K562 (cell line): ENCODE measurements around the gene TMEM121B. TPM values are rescaled to one million over a fixed set of nuclear protein-coding genes. Genes with fewer than 3 reads are reported as not detected.

Experiments
- ATAC-seq: fragments of 200-7000 bp; cut with Tn5 transposase; 3 replicates; pipeline ENCODE4 v1.9.1; 2020; ENCODE audit warnings: moderate library complexity
- BruUV-seq: library from RNA; stranded (reverse); fragments of 400-500 nt; replicated peaks from 2 replicates; lab custom pipeline; 2021; lab: Mats Ljungman, UMichigan
- CTCF ChIA-PET: fragments of 300-600 bp; formaldehyde crosslinking; extraction: SDS; loops from one replicate; lab custom pipeline; 2021; ENCODE audit warnings: low intra/inter-chr PET ratio; lab: Yijun Ruan, JAX
- POLR2A ChIA-PET: fragments of 300-600, 350-650 bp; sonication (Branson Sonifier 250); formaldehyde crosslinking; extraction: SDS; loops from one replicate; lab custom pipeline; 2021; ENCODE audit warnings: antibody characterized with exemption, inconsistent platforms; lab: Yijun Ruan, JAX
- DNase-seq, 4 experiments: peaks; one replicate each; pipeline versions ENCODE4 v3.0.0 to v3.0.0-alpha.2; 2011 to 2018; ENCODE audit warnings: low spot score in 3 of 4, mixed read lengths in 3 of 4; ENCODE audit errors: extremely low read depth in 1 of 4
- FAIRE-seq: peaks from 2 replicates; lab custom pipeline; 2011; peaks lifted over from hg19 to GRCh38; lab: Jason Lieb, UNC
- H2AFZ ChIP-seq: 2 replicates; pipeline ENCODE4 v1.6.0; 2011; ENCODE audit warnings: low read depth, low read length, control low read depth, inconsistent platforms
- H3K27ac ChIP-seq: fragments of 200-600 bp; 3 replicates; pipeline ENCODE4 v1.8.0; 2011; ENCODE audit warnings: low read depth, mild to moderate bottlenecking, control low read depth, inconsistent platforms, low read length, moderate library complexity, mixed read lengths; ENCODE audit errors: extremely low read depth
- H3K27me3 ChIP-seq, 2 experiments: fragments of 300-600 bp in 1 of 2; 2 replicates in 1 of 2; 3 replicates in 1 of 2; pipeline versions ENCODE4 v1.6.0 to v1.8.0; 2011; ENCODE audit warnings: inconsistent platforms in 2 of 2, low read length in 2 of 2, mild to moderate bottlenecking in 1 of 2, mixed read lengths in 1 of 2, moderate library complexity in 1 of 2; ENCODE audit not compliant: control insufficient read depth in 2 of 2, insufficient read depth in 2 of 2
- H3K36me3 ChIP-seq: fragments of 300-600 bp; 3 replicates; pipeline ENCODE4 v1.8.0; 2011; ENCODE audit warnings: mild to moderate bottlenecking, low read length, inconsistent platforms; ENCODE audit not compliant: control insufficient read depth, insufficient read depth
- H3K4me1 ChIP-seq, 2 experiments: fragments of 200-600 bp in 1 of 2; replicated peaks in 1 of 2; 2 replicates in 1 of 2; 3 replicates in 1 of 2; pipeline versions ENCODE4 v1.5.1 to v1.8.0; 2011; ENCODE audit warnings: inconsistent platforms in 2 of 2, low read length in 2 of 2, mild to moderate bottlenecking in 1 of 2, mixed read lengths in 1 of 2, moderate library complexity in 1 of 2; ENCODE audit not compliant: control insufficient read depth in 2 of 2, insufficient read depth in 2 of 2
- H3K4me2 ChIP-seq: 2 replicates; pipeline ENCODE4 v1.6.1; 2011; ENCODE audit warnings: low read length, control low read depth, inconsistent platforms, mixed read lengths; ENCODE audit not compliant: insufficient read depth
- H3K4me3 ChIP-seq: fragments of 200-600 bp; sonication (generic), shearing (Covaris generic); 2 replicates; pipeline ENCODE4 v1.5.1; 2016; ENCODE audit warnings: control low read depth, inconsistent platforms
- H3K79me2 ChIP-seq: fragments of 200-600 bp; 3 replicates; pipeline ENCODE4 v1.8.0; 2011; ENCODE audit warnings: low read length, inconsistent platforms; ENCODE audit not compliant: control insufficient read depth, insufficient read depth
- H3K9ac ChIP-seq, 2 experiments: 2 replicates each; pipeline versions ENCODE4 v1.6.0 to v1.6.1; 2011; ENCODE audit warnings: low read depth in 2 of 2, low read length in 2 of 2, control low read depth in 1 of 2, inconsistent platforms in 1 of 2, mild to moderate bottlenecking in 1 of 2, mixed read lengths in 1 of 2; ENCODE audit not compliant: insufficient read depth in 1 of 2
- H3K9me1 ChIP-seq: one replicate; pipeline ENCODE4 v1.6.0; 2011; ENCODE audit warnings: inconsistent platforms, mild to moderate bottlenecking, low read length, moderate library complexity; ENCODE audit not compliant: control insufficient read depth, insufficient read depth
- H3K9me3 ChIP-seq: replicated peaks from 2 replicates; pipeline ENCODE4 v1.5.1; 2011; ENCODE audit warnings: low read depth, low read length, inconsistent platforms; ENCODE audit not compliant: control insufficient read depth, insufficient read depth
- H4K20me1 ChIP-seq: replicated peaks from 2 replicates; pipeline ENCODE4 v1.6.1; 2011; ENCODE audit warnings: low read length, inconsistent platforms, mixed read lengths; ENCODE audit not compliant: control insufficient read depth, insufficient read depth
- ARID1B ChIP-seq: fragments of 450-650 bp; IDR thresholded peaks from 2 replicates; pipeline ENCODE4 v1.6.1; 2016; ENCODE audit warnings: antibody characterized with exemption, mild to moderate bottlenecking, inconsistent platforms
- CREB3L1 ChIP-seq: fragments of 450-650 bp; IDR thresholded peaks from 2 replicates; pipeline ENCODE4 v1.6.1; 2014; ENCODE audit warnings: low read depth, mild to moderate bottlenecking, moderate library complexity, borderline replicate concordance
- MLLT1 ChIP-seq, 2 experiments: fragments of 450-650 bp; IDR thresholded peaks; 2 replicates each; pipeline ENCODE4 v1.6.1; 2016
- MTA2 ChIP-seq: fragments of 450-650 bp; IDR thresholded peaks from 2 replicates; pipeline ENCODE4 v1.6.1; 2016; ENCODE audit warnings: low read depth
- SMARCA5 ChIP-seq: fragments of 450-650 bp; IDR thresholded peaks from 2 replicates; pipeline ENCODE4 v1.6.1; 2016
- SRSF3 ChIP-seq: fragments of 200-400 bp; formaldehyde crosslinking; IDR thresholded peaks from 2 replicates; pipeline ENCODE4 v1.6.1; 2016; ENCODE audit warnings: mild to moderate bottlenecking, low read length, moderate library complexity; ENCODE audit not compliant: insufficient read depth
- SRSF7 ChIP-seq: fragments of 200-400 bp; formaldehyde crosslinking; optimal IDR thresholded peaks from 2 replicates; pipeline ENCODE3; 2017; ENCODE audit warnings: mild to moderate bottlenecking, low read depth, low read length
- ZFPM2 ChIP-seq: fragments of 250-450 bp; sonication (Bioruptor Pico); IDR thresholded peaks from 2 replicates; pipeline ENCODE4 v1.5.1; 2022; ENCODE audit warnings: mild to moderate bottlenecking
- ZNF212 ChIP-seq: fragments of 450-650 bp; formaldehyde crosslinking; IDR thresholded peaks from 2 replicates; pipeline ENCODE4 v1.4.0; 2020; ENCODE audit warnings: mild to moderate bottlenecking
- WGBS: fragments of 100-300 bp; shearing (Covaris generic); methylation state at CpG from one replicate; pipeline ENCODE4 v1.1.6; 2016; ENCODE audit warnings: low coverage, mixed read lengths; ENCODE audit not compliant: insufficient coverage; ENCODE audit errors: missing lambda C conversion rate; 5-methylcytosine and 5-hydroxymethylcytosine counted together
- in situ Hi-C: fragments of 300-500 bp; cut with MboI; formaldehyde crosslinking; loops from 4 replicates; pipeline ENCODE4 v1.15.0; 2018; ENCODE audit warnings: inconsistent platforms, mixed read lengths
- intact Hi-C: fragments of 100-400 bp; cut with micrococcal nuclease; formaldehyde crosslinking; loops from 2 replicates; pipeline ENCODE4 v1.14.2; 2022
- polyA plus RNA-seq, 8 experiments: library from polyadenylated mRNA; depleted of rRNA in 4 of 8; stranded (reverse) in 5 of 8; unstranded in 3 of 8; fragments of >200 nt; fragmentation: Nextera tagmentation in 2 of 8; fragmentation: Illumina TruSeq in 1 of 8; extraction: Ambion mirVana in 2 of 8; extraction: Trizol in 1 of 8; gene quantifications; 2 replicates each; pipeline versions ENCODE4 v1.2.1 to v1.2.3, GENCODE V29; 2011 to 2014; ENCODE audit warnings: inconsistent platforms in 1 of 8, missing spikeins in 1 of 8
- total RNA-seq, 7 experiments: library from RNA; depleted of rRNA in 6 of 7; stranded (reverse); fragments of >200 nt in 6 of 7; fragmentation: Illumina TruSeq in 2 of 7; extraction: Trizol in 2 of 7; gene quantifications; 2 replicates each; pipeline versions ENCODE4 v1.2.1 to v1.2.3, GENCODE V29; 2011 to 2021; ENCODE audit warnings: low replicate concordance in 1 of 7
- TF ChIP-seq, protein P1 (sequence below): sonication (generic); formaldehyde crosslinking; IDR thresholded peaks from 2 replicates; pipeline ENCODE4 v1.8.0; 2023; ENCODE audit warnings: mild to moderate bottlenecking, missing genetic modification reagents

The TMEM121B gene
- total and polyA plus RNA-seq, 9 of the 15 experiments (the other 6 are each of a cell fraction or from before 2014, with no cell fraction given): 0.03 to 0.07 (median 0.03) TPM; not detected in 6

DNA sequence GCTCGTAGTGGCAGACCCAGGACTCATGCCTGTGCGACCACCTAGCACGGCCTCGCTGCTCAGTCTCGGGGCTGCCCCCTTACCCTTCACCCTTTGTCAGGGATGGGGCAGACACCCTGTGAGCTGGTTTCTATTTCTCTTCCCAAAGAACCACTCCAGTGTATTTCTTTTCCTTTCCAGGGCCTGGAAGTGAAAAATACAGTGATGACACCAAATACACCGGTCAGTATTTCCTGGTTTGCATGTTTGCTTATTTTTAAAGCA is 13.7 kb downstream of the TMEM121B start:
- TF ChIP-seq SRSF7 (no peak), CREB3L1 (no peak), ZNF212 (no peak), MTA2 (no peak), ARID1B (no peak), ZFPM2 (CRISPR knock-in tag) (no peak), MLLT1 (IDR thresholded peaks at IDR 0.05) (no peak), SRSF3 (no peak), SMARCA5 (no peak)
- TF ChIP-seq, protein P1, sequence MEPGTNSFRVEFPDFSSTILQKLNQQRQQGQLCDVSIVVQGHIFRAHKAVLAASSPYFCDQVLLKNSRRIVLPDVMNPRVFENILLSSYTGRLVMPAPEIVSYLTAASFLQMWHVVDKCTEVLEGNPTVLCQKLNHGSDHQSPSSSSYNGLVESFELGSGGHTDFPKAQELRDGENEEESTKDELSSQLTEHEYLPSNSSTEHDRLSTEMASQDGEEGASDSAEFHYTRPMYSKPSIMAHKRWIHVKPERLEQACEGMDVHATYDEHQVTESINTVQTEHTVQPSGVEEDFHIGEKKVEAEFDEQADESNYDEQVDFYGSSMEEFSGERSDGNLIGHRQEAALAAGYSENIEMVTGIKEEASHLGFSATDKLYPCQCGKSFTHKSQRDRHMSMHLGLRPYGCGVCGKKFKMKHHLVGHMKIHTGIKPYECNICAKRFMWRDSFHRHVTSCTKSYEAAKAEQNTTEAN (CRISPR knock-in tag): no peak
- Histone ChIP-seq H3K27me3 (no peaks in the 10 kb centered on the region; a peak in 2 of 5 replicates), H3K4me3 (no peak overlapping the region), H3K79me2 (no peaks in the 10 kb centered on the region), H3K4me1 (peaks cover 0 to 4% of the 10 kb centered on the region in 2 experiments; a peak in 1 of 5 replicates), H3K4me2 (no peak overlapping the region), H3K9me1 (no peaks in the 10 kb centered on the region), H3K9me3 (no peaks in the 10 kb centered on the region), H4K20me1 (peaks cover 6% of the 10 kb centered on the region; the same call in 1 of the 2 replicates), H3K9ac (no peak overlapping the region), H3K36me3 (peaks cover 24% of the 10 kb centered on the region; the same call in 1 of the 3 replicates), H2AFZ (no peak overlapping the region), H3K27ac (no peak overlapping the region)
- WGBS: 95% methylated on average over 6 of the region's 6 CpGs
- no TSS peak for BruUV-seq
- DNase-seq (no peak), ATAC-seq (no peak), FAIRE-seq (no peak)
- POLR2A ChIA-PET: no interaction called here
- in situ Hi-C loops: no loop called here
- intact Hi-C loops: no loop called here
- CTCF ChIA-PET: no interaction called here
